GM23248 (cell line): ENCODE results near the gene ZNF280C.

Source experiments
- EZH2 ChIP-seq: fragments of 200-600 bp; sonication (generic); IDR thresholded peaks from 2 replicates; pipeline ENCODE4 v1.6.1; 2018; ENCODE audit warnings: antibody characterized with exemption, mild to moderate bottlenecking; ENCODE audit not compliant: insufficient read depth, poor library complexity, severe bottlenecking
- EZH2phosphoT487 ChIP-seq: fragments of 200-600 bp; sonication (generic); IDR thresholded peaks from 2 replicates; pipeline ENCODE4 v1.6.1; 2018; ENCODE audit warnings: antibody characterized with exemption, moderate library complexity, mild to moderate bottlenecking, low read depth; ENCODE audit not compliant: insufficient read depth

- TF ChIP-seq EZH2: no peak
- TF ChIP-seq EZH2phosphoT487: no peak
These were observed 71.2 kb downstream of the ZNF280C start for GRCh38 chrX:130197464-130197863.
